Right ventricle myocardium inferior (tissue), 1 donor: ENCODE results near the gene PITPNM1. TPM values are rescaled to one million over a fixed set of nuclear protein-coding genes. Genes with fewer than 3 reads are reported as not detected.
"Not testable (repeated sequence)": the region's sequence is repeated elsewhere in the genome, so short reads cannot be mapped to it uniquely, and the experiment has no call there.

ENCODE experiments used
- ATAC-seq: fragments of 200-7000 bp; cut with Tn5 transposase; one replicate; pipeline ENCODE4 v1.9.1; 2020; ENCODE audit warnings: mild to moderate bottlenecking, moderate library complexity
- DNase-seq: peaks from one replicate; pipeline ENCODE4 v3.0.0; 2021; ENCODE audit errors: missing footprints
- intact Hi-C: fragments of 100-400 bp; cut with DNase I; formaldehyde crosslinking; loops from one replicate; pipeline ENCODE4 v1.11.0; 2022
- total RNA-seq: library from RNA; stranded (reverse); fragmentation: NEBNext Ultra II Directional; extraction: Animal tissue kit (Norgen Biotek cat#: 25700); gene quantifications from one replicate; pipeline ENCODE4 v1.2.1, GENCODE V29; 2021
- donor health status: DM: no; HTN: yes; CAD: no; lungs with severe emphysema.

Gene PITPNM1
- total RNA-seq, 1 donor from 2014 or later = 42.6 TPM

- no peak for ATAC-seq
- intact Hi-C loops = no loop called here
- DNase-seq = no peak
These were observed 20.3 kb upstream of the PITPNM1 start for GRCh38 chr11:67525275-67525976.

- intact Hi-C loops = no loop called here
- no peak for DNase-seq
- ATAC-seq = no peak
These were observed 19.3 kb upstream of the PITPNM1 start for GRCh38 chr11:67524480-67524808.

DNA sequence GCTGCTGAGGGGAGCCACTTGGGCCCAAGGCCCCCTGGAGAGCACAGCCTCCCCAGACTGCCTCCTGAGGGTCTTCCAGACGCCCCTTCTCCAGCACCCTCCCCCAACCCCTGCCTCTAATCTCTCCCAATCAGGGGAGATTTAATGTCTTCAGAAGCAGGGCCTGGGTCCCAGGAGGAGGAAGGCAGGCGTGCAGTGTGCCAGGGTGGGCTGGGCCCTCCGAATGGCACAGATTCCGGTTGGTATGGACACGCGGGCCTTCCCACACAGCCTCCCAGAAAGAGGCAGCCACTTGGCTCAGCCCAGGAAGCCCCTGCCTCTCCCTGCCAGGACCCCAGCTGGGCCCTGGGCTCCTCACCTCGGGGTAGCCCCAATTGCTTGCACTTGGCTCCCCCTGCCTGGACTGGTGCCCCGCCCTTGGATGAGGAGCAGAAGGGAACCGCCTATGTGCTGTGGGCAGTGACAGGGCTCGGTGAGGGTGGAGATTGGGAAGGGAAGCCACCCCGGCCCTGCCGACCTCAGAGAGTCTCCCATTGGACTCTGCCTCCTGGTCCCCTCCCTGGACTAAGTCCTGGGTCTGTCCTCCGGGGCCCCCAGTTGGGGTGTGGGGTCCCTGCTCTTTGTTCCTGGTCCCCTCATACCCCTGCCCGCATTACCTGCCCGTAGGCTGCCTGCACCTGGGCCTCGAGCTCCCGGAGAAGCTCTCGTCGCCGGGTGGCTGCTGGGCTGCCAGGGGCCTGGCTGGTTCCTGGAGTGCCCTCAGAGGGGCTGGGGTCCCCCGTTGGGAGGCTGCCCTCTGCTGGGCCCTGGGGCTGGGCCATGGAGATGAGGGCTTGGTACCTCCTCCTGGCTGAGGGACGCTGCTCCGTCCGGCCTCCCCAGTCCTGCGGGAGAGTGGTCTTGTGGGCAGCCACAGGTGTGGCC, 18.7 kb upstream of the PITPNM1 start:
- intact Hi-C loops = no loop called here
- ATAC-seq (no peak), DNase-seq (no peak)

DNA sequence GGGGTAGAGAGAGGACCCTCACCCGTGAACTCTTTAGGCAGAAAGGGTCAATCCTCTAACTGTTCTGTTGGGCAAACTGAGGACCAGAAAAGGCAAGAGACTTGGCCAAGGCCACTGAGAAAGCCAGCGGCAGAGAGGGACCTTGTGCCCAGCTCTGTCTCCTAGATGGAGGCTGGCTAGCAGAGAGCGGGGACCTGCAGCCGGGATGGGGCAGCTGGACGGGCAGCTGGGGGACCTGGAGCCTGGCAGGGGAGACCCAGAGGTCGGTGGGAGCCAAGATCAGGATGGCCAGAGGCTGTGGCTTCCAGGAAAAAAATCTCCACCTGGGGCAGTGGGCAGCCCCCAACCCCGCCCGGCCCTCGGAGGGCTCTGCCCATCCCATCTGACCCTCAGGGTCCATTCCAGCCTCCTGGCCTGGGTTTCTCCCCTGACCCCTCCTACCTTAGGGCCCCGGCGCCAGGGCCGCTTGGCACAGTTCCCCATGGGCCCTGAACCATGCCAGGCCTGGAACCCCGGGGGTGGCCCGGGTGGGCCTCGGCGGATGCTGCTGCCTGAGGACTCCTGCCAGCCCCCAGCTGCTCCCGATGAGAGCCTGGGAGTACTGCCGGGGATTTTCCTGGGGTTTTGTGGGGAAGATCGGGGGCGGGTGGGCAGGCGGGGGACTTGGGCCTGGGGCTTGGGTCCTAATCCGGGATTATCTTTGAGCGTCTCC, 17.8 kb upstream of the PITPNM1 start, which contains the start of gene CABP2:
CABP2 (minus strand) TSS at position 603 of the 712 bp plus-strand sequence; CDS start at position 483, 120 bp downstream.
- ATAC-seq (no peak), DNase-seq (no peak)
- intact Hi-C loops = no loop called here

GRCh38 chr11:67522338-67522737, 17.2 kb upstream of the PITPNM1 start:
- intact Hi-C loops = no loop called here
- DNase-seq (no peak), ATAC-seq (no peak)

- DNase-seq = no peak
- ATAC-seq = no peak
- intact Hi-C loops = no loop called here
These were observed 16.8 kb upstream of the PITPNM1 start for GRCh38 chr11:67521924-67522323.

- ATAC-seq (no peak), DNase-seq (no peak)
- intact Hi-C loops = no loop called here
These were observed 16.0 kb upstream of the PITPNM1 start for GRCh38 chr11:67520856-67521824.

GRCh38 chr11:67519726-67520125, 14.6 kb upstream of the PITPNM1 start:
- no peak for ATAC-seq
- DNase-seq = no peak
- intact Hi-C loops = no loop called here

- DNase-seq = no peak
- no peak for ATAC-seq
- intact Hi-C loops = no loop called here
These were observed 12.8 kb upstream of the PITPNM1 start for GRCh38 chr11:67517784-67518552.

DNA sequence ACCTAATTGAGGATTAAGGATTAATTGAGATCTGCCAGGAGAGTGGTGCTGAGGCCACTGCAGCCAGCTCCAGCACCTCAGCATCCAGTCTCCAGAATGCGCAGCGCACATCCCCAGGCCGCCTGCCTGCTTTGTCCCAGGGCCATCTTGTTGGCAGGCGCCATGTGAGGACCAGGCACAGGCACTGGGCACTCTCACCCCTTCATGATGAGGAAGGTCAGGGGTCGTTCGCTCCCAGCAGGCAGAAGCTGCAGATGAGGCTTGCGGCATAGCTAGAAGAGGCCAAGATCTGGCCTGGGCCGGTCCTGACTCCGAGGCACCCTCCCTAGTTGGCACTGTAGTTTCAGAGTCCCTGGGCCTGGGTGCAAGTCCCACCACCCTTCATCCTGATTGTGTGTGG, 11.6 kb upstream of the PITPNM1 start:
- intact Hi-C loops = no loop called here
- ATAC-seq (no peak), DNase-seq (no peak)

DNA sequence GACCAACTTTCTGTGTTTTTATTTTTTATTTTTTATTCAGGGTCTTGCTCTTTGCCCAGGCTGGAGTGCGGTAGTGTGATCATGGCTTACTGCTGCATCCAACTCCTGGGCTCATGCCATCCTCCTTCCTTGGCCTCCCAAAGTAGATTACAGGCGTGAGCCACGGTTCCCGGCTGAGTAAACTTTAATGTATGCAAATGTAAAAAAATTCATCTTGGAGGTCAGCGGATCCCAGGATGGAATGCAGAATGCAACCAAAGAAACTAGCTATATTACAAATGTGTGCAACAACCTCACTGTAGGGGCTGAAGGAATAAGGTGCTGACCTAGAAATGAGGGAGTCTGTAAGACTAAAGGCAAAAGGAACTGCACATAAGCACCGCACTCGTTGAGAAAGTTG, 9.0 kb upstream of the PITPNM1 start:
- DNase-seq = no peak
- intact Hi-C loops = no loop called here
- no peak for ATAC-seq

DNA sequence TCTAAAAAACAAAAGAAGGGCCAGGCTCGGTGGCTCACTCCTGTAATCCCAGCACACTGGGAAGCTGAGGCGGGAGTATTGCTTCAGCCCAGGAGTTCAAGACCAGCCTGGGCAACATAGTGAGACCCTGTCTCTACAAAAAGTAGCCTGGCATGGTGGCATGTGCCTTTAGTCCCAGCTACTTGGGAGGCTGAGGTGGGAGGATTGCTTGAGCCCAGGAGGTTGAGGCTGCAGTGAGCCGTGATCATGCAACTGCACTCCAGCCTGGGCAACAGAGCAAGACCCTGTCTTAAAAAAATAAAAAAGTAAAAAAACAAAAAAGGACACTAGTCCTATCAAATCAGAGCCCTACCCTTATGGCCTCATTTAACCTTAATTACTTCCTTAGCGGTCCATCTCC, 6.4 kb upstream of the PITPNM1 start:
- DNase-seq, intact Hi-C loops: not testable (repeated sequence)

GRCh38 chr11:67510023-67510345, 4.8 kb upstream of the PITPNM1 start:
- intact Hi-C loops = no loop called here
- ATAC-seq = no peak
- DNase-seq = no peak

More for the DNA sequence above, 6.4 kb upstream of the PITPNM1 start:
- ATAC-seq = not testable (repeated sequence)

GRCh38 chr11:67508486-67509121, 3.4 kb upstream of the PITPNM1 start:
- intact Hi-C loops = loop anchor here (5.0 kb wide), 2 partner anchors 99 to 156 kb away; partner anchors contain the start of genes NDUFV1 and POLD4
- peak; percentile 62 for ATAC-seq
- DNase-seq = peak; percentile 99

- intact Hi-C loops = loop anchor here (2.0 to 5.0 kb wide), 3 partner anchors 99 to 156 kb away; partner anchors contain the start of genes NDUFV1, POLD4 and RAD9A
- DNase-seq = peak; percentile 100
These were observed 2.8 kb upstream of the PITPNM1 start, which contains the start of gene CDK2AP2 for GRCh38 chr11:67507864-67508485. TSS of gene CDK2AP2 (minus strand) at chr11:67508162. CDS start at chr11:67508082, 80 bp downstream.

DNA sequence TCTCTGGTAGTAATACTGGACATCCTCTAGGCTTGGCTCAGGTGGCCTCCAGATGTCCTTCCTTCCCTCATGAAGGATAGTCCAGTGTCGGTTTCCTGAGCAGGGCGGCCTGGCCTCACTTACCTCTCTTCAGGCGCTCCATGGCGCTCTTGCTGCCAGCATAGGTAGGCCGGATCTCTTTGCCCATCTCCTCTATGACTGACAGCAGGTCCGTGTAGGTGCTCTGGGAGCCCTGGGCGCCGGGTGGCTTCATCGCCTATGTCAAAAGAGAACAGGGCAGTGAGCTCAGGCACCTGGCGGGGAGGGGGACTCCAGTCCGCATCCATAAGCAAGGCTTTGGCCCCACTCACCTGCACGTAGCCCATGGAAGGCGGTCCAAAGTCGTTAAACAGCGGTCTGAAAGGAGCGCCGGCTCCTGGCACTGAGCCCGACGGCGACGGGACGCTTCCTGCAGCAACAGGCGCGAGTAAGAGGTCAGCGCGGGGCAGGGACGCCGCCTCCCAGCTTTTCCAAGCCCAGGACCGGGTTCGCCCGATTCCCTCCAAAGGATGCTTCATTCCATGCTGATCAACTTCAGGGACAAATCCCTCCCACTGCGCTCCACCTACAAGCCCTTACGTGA, 2.2 kb upstream of the PITPNM1 start:
- DNase-seq (no peak), ATAC-seq (no peak)
- intact Hi-C loops = loop anchor here (2.0 to 5.0 kb wide), 3 partner anchors 100 to 155 kb away; partner anchors contain the start of genes NDUFV1, POLD4 and RAD9A

More at GRCh38 chr11:67507864-67508485, 2.8 kb upstream of the PITPNM1 start, which contains the start of gene CDK2AP2:
- ATAC-seq = peak; percentile 88
